WTC11 (cell line): Measurements from ENCODE around the gene ANKRA2.

Experiments used
- ATF3 ChIP-seq: sonication (generic); formaldehyde crosslinking; conservative IDR thresholded peaks from 2 replicates; pipeline ENCODE4 v1.8.1; 2022; ENCODE audit warnings: mild to moderate bottlenecking, missing genetic modification reagents
- E2F5 ChIP-seq: sonication (generic); formaldehyde crosslinking; IDR thresholded peaks from 2 replicates; pipeline ENCODE4 v1.8.1; 2022; ENCODE audit warnings: mild to moderate bottlenecking, moderate library complexity, missing genetic modification reagents
- ESRRA ChIP-seq: sonication (generic); formaldehyde crosslinking; IDR thresholded peaks from 2 replicates; pipeline ENCODE4 v1.8.1; 2022; ENCODE audit warnings: mild to moderate bottlenecking, missing genetic modification reagents, borderline replicate concordance
- TP53 ChIP-seq: sonication (generic); formaldehyde crosslinking; IDR thresholded peaks from 2 replicates; pipeline ENCODE4 v1.8.1; 2023; ENCODE audit warnings: mild to moderate bottlenecking, missing genetic modification reagents

GRCh38 chr5:73542020-73542419 lies 23.4 kb downstream of the ANKRA2 start:
- TF ChIP-seq TP53 (CRISPR knock-in tag) (no peak), ATF3 (CRISPR knock-in tag) (no peak), E2F5 (CRISPR knock-in tag) (no peak), ESRRA (CRISPR knock-in tag) (no peak)
